Mesenteric fat pad (tissue), 1 donor: ENCODE measurements around the gene NLRP14. TPM values are rescaled to one million over a fixed set of nuclear protein-coding genes. Genes with fewer than 3 reads are reported as not detected.

ENCODE experiments used
- DNase-seq: peaks from one replicate; pipeline ENCODE4 v3.0.0-alpha.2; 2020; ENCODE audit warnings: low spot score
- total RNA-seq: library from RNA; stranded (reverse); fragmentation: NEBNext Ultra II Directional; extraction: Animal tissue kit (Norgen Biotek cat#: 25700); gene quantifications from one replicate; pipeline ENCODE4 v1.2.1, GENCODE V29; 2021
- donor health status: DM: yes; HTN: yes; CAD: no.

NLRP14 gene
- total RNA-seq, 1 donor from 2014 or later = not detected

- DNase-seq = no peak
These were observed 36.7 kb downstream of the NLRP14 start for GRCh38 chr11:7056828-7057513.

- DNase-seq = no peak
These were observed 37.4 kb downstream of the NLRP14 start for GRCh38 chr11:7057641-7058040.

GRCh38 chr11:7060868-7061267 lies 40.6 kb downstream of the NLRP14 start:
- DNase-seq = no peak

GRCh38 chr11:7062534-7062933 lies 42.3 kb downstream of the NLRP14 start:
- no peak for DNase-seq

- no peak for DNase-seq
These were observed 52.2 kb downstream of the NLRP14 start for GRCh38 chr11:7072401-7073028.

GRCh38 chr11:7077101-7077500 lies 56.8 kb downstream of the NLRP14 start:
- DNase-seq = no peak

GRCh38 chr11:7079545-7080135 lies 59.4 kb downstream of the NLRP14 start:
- no peak for DNase-seq

GRCh38 chr11:7080900-7081299 lies 60.6 kb downstream of the NLRP14 start:
- DNase-seq = no peak

- DNase-seq = no peak
These were observed 61.2 kb downstream of the NLRP14 start for GRCh38 chr11:7081441-7081840.

GRCh38 chr11:7088921-7089320 lies 68.6 kb downstream of the NLRP14 start, which contains the start of gene RBMXL2:
Gene RBMXL2, plus strand, starts transcription at chr11:7088998. Its CDS starts 123 bp downstream, at chr11:7089121.
- no peak for DNase-seq

GRCh38 chr11:7089328-7090251 lies 69.3 kb downstream of the NLRP14 start:
- no peak for DNase-seq

GRCh38 chr11:7098235-7098832 lies 78.1 kb downstream of the NLRP14 start:
- DNase-seq = no peak

GRCh38 chr11:7115780-7116179 lies 95.5 kb downstream of the NLRP14 start:
- no peak for DNase-seq

GRCh38 chr11:7116370-7116769 lies 96.1 kb downstream of the NLRP14 start:
- no peak for DNase-seq

Other genes with a start within 250 kb of the NLRP14 start
- gene OR2AG2, start 248.5 kb upstream of the NLRP14 start, total RNA-seq = 0.06 TPM
- gene OR2AG1, start 237.5 kb upstream of the NLRP14 start, total RNA-seq = not detected
- gene OR6A2, start 220.8 kb upstream of the NLRP14 start, total RNA-seq = 0.35 TPM
- gene OR10A5, start 174.8 kb upstream of the NLRP14 start, total RNA-seq = not detected
- not detected for gene OR10A2, start 157.4 kb upstream of the NLRP14 start, total RNA-seq
- not detected for gene OR10A4, start 143.9 kb upstream of the NLRP14 start, total RNA-seq
- gene OR2D2, start 128.0 kb upstream of the NLRP14 start, total RNA-seq = not detected
- gene OR2D3, start 99.5 kb upstream of the NLRP14 start, total RNA-seq = not detected
- 2.5 TPM for gene ZNF215, start 94.1 kb upstream of the NLRP14 start, total RNA-seq
- 0.96 TPM for gene ZNF214, start 133 bp upstream of the NLRP14 start, total RNA-seq
- gene RBMXL2, start 68.5 kb downstream of the NLRP14 start, total RNA-seq = not detected
- not detected for gene SYT9, start 231.4 kb downstream of the NLRP14 start, total RNA-seq